Fibroblast of skin of back (primary cell): ENCODE measurements around the gene SEL1L. TPM values are rescaled to one million over a fixed set of nuclear protein-coding genes. Genes with fewer than 3 reads are reported as not detected.
A peak's percentile ranks its signal among the peaks of the same experiment; 100 is the strongest.
"Not testable (repeated sequence)": the region's sequence is repeated elsewhere in the genome, so short reads cannot be mapped to it uniquely, and the experiment has no call there.

Experiments used
- DNase-seq: peaks from one replicate; pipeline ENCODE4 v3.0.0-alpha.2; 2013
- polyA plus RNA-seq, 2 experiments: library from polyadenylated mRNA; unstranded; fragments of 120-200 nt; gene quantifications; one replicate each; pipeline ENCODE4 v1.2.1, GENCODE V29; 2013; ENCODE audit not compliant: insufficient read length in 2 of 2

SEL1L gene
- polyA plus RNA-seq (2013, experiment 1 of 2; ENCODE audit: insufficient read length) = 38.4 TPM
- polyA plus RNA-seq (2013, experiment 2 of 2; ENCODE audit: insufficient read length) = 50.2 TPM

- DNase-seq = peak; percentile 100
These were observed at the start of gene SEL1L for GRCh38 chr14:81533536-81534343. Gene SEL1L (minus strand): TSS chr14:81533853. CDS start chr14:81533744, 109 bp downstream.

- no peak for DNase-seq
These were observed 48.8 kb upstream of the SEL1L start for GRCh38 chr14:81582420-81582819.

DNA sequence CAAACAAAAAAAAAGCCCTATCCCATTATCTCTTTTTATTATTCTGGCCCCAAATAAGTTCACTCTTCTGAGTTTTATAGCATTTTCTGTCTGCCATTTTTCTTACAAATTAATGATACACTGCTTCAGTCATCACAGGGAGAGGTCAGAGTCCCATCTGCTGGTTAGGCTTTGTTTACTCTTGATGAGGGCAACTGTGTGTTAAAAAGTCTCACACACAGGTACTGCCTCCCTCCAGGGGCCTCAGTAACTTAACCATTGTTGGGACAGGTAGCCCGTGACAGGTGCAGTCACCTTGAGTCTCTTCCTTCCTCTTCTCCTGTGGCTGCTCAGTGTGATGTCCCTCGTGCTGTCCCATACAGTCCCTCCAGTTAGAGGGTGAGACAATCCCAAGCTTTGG is 45.5 kb upstream of the SEL1L start:
- no peak for DNase-seq

- DNase-seq = no peak
These were observed 37.8 kb upstream of the SEL1L start for GRCh38 chr14:81571437-81571836.

GRCh38 chr14:81567302-81567701 is 33.6 kb upstream of the SEL1L start:
- no peak for DNase-seq

DNA sequence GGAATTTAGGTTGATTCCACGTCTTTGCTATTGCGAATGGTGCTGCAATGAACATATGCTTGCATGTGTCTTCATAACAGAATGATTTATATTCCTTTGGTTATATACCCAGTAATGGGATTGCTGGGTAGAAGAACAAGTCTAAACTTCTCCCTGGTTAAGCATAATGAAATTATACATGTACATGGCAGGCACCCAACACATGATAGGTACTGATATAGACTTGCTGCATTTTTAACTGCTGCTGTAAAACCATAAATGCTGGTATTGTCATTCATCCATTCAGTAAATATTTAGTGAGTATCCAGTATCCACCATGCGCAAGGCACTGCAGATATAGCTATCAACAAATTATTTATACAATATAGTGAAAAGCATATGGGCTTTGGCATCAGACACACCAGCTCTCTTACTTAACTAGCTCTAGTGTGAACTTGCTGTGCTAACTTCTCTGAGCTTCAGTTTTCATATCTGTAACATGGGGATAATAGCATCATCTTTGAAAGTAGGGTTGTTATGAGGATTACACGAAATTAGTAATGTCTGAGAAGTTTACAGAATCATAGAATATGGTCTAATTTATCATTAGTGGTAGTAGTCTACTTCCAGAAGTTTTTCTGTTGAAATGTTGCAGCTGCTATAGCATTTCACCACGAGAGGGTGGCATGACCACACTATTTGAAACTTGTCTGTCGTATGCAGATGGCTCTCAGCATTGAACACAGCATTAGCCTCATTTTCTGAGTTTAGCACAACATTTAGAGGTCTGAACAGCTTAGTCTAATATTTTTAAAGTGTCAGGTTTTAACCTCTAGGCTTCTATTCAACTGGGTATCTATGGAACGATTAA is 32.0 kb upstream of the SEL1L start:
- peak; percentile 8 for DNase-seq

DNA sequence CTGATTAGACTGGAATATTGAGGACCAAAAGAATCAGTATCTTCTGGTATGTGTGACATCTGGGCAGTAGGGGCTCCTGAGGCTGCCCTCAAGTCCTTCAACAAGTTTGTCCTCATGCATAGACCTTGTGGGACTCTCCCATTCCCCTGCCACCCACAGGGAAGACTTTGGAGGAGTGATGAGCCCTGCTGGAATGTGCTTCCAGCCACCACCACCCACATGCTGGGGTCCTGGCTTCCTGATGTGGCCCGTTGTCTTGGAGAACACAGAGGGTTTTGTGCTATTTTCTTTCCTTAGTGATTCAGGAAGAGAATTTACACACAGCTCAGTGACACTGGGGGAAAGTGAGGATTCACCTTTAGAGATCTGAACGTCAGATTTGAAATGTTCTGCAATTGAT is 29.2 kb upstream of the SEL1L start:
- DNase-seq = peak; percentile 34

DNA sequence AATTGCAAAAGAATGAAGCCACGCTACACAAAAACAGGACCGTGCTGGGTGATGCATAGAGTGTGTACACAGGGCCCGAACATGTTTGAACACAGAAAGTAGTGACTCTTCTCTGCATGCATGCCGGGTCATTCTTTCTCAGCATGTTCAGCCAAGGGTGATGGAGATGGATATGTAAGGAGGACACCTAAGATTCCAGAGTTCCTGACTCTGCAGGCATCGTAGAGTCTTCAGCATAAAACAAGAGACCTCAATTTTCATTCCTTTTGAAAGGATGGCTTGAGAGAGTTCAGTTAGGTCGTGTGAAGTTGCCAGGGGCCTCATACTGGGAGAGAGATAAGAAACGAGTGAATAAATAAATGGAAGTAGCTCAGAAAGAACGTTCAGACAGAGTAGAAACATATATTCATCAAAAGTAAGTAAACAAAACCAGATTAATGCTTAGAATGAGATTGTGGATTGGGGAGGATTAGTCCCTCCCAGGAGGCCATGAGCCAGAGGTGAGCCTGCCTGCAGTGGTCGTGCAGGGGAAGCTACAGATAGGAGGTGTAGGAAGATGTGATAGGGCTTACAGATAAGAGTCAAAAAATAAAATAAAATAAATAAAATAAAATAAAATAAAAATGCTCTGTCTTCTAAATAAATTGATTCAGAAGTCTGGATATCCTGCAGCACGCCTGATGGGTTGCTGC is 27.6 kb upstream of the SEL1L start:
- no peak for DNase-seq

- no peak for DNase-seq
These were observed 25.7 kb upstream of the SEL1L start for GRCh38 chr14:81559385-81559784.

GRCh38 chr14:81557146-81557545 is 23.5 kb upstream of the SEL1L start:
- DNase-seq = no peak

GRCh38 chr14:81555684-81556083 is 22.0 kb upstream of the SEL1L start:
- DNase-seq = no peak

GRCh38 chr14:81555051-81555450 is 21.4 kb upstream of the SEL1L start:
- no peak for DNase-seq

DNA sequence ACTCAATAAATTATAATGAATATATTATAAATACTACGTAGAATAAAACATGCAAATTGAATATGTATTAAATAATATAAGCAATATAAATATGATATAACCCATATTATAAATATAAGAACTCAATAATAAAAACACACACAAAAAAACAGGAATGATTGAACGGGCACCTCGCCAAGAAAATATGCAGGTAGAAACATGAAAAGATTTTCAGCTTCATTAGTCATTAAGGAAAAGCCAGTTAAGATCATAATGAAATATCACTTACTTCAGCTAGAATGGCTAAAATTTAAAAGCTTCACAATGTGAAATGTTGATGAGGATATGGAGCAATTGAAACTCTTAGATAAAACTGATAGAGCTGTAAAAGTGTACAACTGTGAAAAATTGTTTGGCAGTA is 17.8 kb upstream of the SEL1L start:
- DNase-seq = no peak

GRCh38 chr14:81550001-81550637 is 16.5 kb upstream of the SEL1L start:
- no peak for DNase-seq

DNA sequence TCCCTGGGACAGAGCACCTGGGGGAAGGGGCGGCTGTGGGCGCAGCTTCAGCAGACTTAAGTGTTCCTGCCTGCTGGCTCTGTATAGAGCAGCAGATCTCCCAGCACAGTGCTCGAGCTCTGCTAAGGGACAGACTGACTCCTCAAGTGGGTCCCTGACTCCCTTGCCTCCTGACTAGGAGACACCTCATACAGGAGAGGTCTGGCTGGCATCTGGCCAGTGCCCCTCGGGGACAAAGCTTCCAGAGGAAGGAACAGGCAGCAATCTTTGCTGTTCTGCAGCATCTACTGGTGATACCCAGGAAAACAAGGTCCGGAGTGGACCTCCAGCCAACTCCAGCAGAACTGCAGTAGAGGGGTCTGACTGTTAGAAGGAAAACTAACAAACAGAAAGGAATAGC is 7.6 kb upstream of the SEL1L start:
- DNase-seq = not testable (repeated sequence)

DNA sequence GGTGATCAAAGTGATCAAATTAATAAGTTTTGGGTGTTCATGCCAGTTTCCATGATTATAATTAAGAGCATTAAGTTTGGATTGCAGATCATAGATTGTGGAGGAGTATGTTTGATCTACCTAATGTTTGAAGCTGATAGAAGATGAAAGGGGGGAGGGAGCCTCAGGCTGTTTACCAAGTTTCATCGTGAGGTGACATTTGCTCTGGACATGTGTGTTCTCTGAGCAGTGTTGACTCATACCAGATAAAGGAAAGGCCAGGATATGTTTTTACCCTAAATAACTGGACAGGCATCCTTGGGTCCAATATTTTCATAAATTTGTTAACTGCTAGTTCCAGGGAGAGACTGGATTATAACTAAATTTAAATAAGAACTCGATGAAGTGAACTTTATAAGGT is 3.5 kb upstream of the SEL1L start:
- no peak for DNase-seq

DNA sequence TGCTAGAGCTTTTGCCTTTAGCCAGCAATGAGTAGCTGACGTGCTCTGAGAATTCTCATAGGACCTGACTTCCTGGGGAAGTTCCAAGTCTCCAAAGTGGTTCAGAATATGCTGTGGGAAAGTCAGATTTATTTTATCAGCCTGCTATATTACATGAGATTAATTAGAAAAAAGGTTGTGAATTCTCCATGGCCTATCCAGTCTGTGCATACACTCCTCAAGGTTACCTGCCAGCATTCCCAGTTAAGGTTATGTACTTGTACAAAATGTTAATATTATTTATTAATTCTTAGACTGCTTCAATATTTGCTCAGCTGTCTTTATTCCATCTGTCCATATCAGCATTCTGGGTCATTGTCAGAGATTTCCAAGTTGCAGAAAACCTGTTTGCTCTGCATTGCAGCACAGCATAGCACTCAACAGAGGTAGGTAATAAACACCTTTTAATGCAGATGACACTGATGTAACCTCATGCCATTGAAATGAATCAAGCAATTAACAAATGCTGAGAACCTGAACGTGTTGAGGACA is 2.7 kb upstream of the SEL1L start:
- no peak for DNase-seq

- DNase-seq = no peak
These were observed 1.9 kb upstream of the SEL1L start for GRCh38 chr14:81535396-81536164.

DNA sequence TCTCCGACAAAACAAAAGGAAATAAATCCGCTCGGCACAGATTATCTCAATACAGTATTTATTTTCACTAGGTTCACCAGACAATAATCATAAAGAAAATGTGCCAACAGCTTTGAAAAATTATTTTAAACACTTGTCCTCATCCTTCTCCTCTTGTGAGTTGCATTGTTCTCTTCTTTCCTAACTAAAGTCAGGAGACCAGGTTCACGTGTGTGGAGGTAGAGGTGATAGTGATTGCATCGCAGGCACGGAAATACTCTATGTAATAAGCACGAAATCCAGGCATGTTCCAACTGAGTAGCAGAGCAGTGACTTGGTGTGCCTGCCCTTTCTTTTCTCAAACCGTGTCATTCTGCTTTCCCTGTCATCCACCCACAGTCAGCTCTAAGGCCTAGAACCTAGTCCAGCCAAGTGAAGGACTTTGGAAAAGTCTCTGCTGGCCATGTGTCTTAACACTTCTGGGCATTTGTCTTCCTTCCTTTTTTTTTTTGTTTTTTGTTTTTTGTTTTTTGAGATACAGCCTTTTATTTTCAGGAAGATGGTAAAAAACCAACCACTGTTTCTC is 939 bp upstream of the SEL1L start:
- no peak for DNase-seq

GRCh38 chr14:81533212-81533535 is 479 bp downstream of the SEL1L start:
- no peak for DNase-seq

DNA sequence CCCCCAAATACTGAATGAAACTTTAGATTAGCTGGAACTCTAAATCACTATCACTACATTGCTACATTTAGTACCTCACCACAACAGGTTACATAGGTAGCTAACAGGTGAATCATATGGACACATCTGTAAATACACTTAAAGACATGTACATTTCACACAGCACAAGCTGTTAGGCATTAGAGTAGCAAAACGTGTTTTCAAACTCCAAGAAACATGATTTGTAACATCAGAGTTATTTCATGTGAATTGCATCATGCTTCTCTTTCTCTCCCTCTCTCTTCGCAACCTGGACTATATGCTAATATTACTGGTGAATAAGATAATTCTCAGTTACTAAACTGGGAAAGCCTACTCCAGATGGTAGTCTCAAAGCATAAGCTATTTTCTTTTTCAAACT is 4.3 kb downstream of the SEL1L start:
- peak; percentile 55 for DNase-seq
